Measurements from ENCODE around the gene TMEM151A. TPM values are rescaled to one million over a fixed set of nuclear protein-coding genes. Genes with fewer than 3 reads are reported as not detected.

The TMEM151A gene
- total RNA-seq (ENCODE audit: unreplicated experiment), result 19.2 TPM
- long read RNA-seq, partial matches to known transcripts, result 0 of 3 reads
- long read RNA-seq, other reads (novel, unspliced or antisense), result 3 of 3 reads

- Mint-ChIP-seq H3K4me3 (ENCODE audit: unreplicated experiment) (peak within 1 kb of the TSS; percentile 95), H3K36me3 (ENCODE audit: unreplicated experiment) (no peaks in the 10 kb centered on the region), H3K4me1 (ENCODE audit: low read depth, unreplicated experiment) (peaks cover 26% of the 10 kb centered on the region), H3K9me3 (ENCODE audit: unreplicated experiment) (peaks cover 24% of the 10 kb centered on the region), H3K27me3 (ENCODE audit: unreplicated experiment) (peaks cover 25% of the 10 kb centered on the region), H3K27ac (ENCODE audit: unreplicated experiment) (peak within 1 kb of the TSS; percentile 98)
- peak; percentile 47 for DNase-seq
- TF ChIP-seq CTCF (IDR thresholded peaks at IDR 0.05; ENCODE audit: partially characterized antibody, unreplicated experiment), result no peak
Observed at GRCh38 chr11:66291706-66292542, at the start of gene TMEM151A. TSS of gene TMEM151A (plus strand) at chr11:66291894. CDS start at chr11:66292014, 120 bp downstream.

GRCh38 chr11:66242095-66242765 is 49.5 kb upstream of the TMEM151A start:
- Mint-ChIP-seq H3K27me3 (ENCODE audit: unreplicated experiment) (peaks cover 6% of the 10 kb centered on the region), H3K27ac (ENCODE audit: unreplicated experiment) (no peak overlapping the region), H3K36me3 (ENCODE audit: unreplicated experiment) (no peaks in the 10 kb centered on the region), H3K4me3 (ENCODE audit: unreplicated experiment) (no peak overlapping the region), H3K9me3 (ENCODE audit: unreplicated experiment) (no peaks in the 10 kb centered on the region), H3K4me1 (ENCODE audit: low read depth, unreplicated experiment) (peaks cover 11% of the 10 kb centered on the region)
- DNase-seq, result no peak
- TF ChIP-seq CTCF (IDR thresholded peaks at IDR 0.05; ENCODE audit: partially characterized antibody, unreplicated experiment), result no peak

GRCh38 chr11:66243782-66244535 is 47.7 kb upstream of the TMEM151A start:
- Mint-ChIP-seq H3K4me3 (ENCODE audit: unreplicated experiment) (no peak overlapping the region), H3K9me3 (ENCODE audit: unreplicated experiment) (no peaks in the 10 kb centered on the region), H3K4me1 (ENCODE audit: low read depth, unreplicated experiment) (peaks cover 11% of the 10 kb centered on the region), H3K27me3 (ENCODE audit: unreplicated experiment) (peaks cover 9% of the 10 kb centered on the region), H3K36me3 (ENCODE audit: unreplicated experiment) (no peaks in the 10 kb centered on the region), H3K27ac (ENCODE audit: unreplicated experiment) (no peak overlapping the region)
- no peak for DNase-seq
- no peak for TF ChIP-seq CTCF (IDR thresholded peaks at IDR 0.05; ENCODE audit: partially characterized antibody, unreplicated experiment)

GRCh38 chr11:66247295-66247694 is 44.4 kb upstream of the TMEM151A start:
- peaks cover 10% of the 10 kb centered on the region for H3K36me3 Mint-ChIP-seq (ENCODE audit: unreplicated experiment)
- H3K9me3 Mint-ChIP-seq (ENCODE audit: unreplicated experiment), result peaks cover 4% of the 10 kb centered on the region
- no peak overlapping the region for H3K4me3 Mint-ChIP-seq (ENCODE audit: unreplicated experiment)
- TF ChIP-seq CTCF (IDR thresholded peaks at IDR 0.05; ENCODE audit: partially characterized antibody, unreplicated experiment), result no peak
- DNase-seq, result no peak
- no peak overlapping the region for H3K27ac Mint-ChIP-seq (ENCODE audit: unreplicated experiment)
- H3K27me3 Mint-ChIP-seq (ENCODE audit: unreplicated experiment), result peaks cover 10% of the 10 kb centered on the region
- H3K4me1 Mint-ChIP-seq (ENCODE audit: low read depth, unreplicated experiment), result peaks cover 12% of the 10 kb centered on the region

Measured in glutamatergic neuron (in vitro differentiated cells).